ENCODE results near the gene FRS2.

Gene FRS2

GRCh38 chr12:69556383-69556782, 86.2 kb downstream of the FRS2 start:
- Histone ChIP-seq H3K9ac (ENCODE audit: insufficient read length) (no peak overlapping the region), H3K9me3 (ENCODE audit: low read depth, low read length) (no peaks in the 10 kb centered on the region), H3K27ac (no peak overlapping the region), H3K4me3 (no peak overlapping the region), H3K36me3 (ENCODE audit: insufficient read depth, low read length) (no peaks in the 10 kb centered on the region)
- DNase-seq (ENCODE audit: low read depth, low spot score) = no peak
- TF ChIP-seq EZH2 (IDR thresholded peaks at IDR 0.05) (no peak), POLR2AphosphoS5 (IDR thresholded peaks at IDR 0.05; ENCODE audit: borderline replicate concordance, low read depth, low read length) (no peak), FOXP2 (optimal IDR thresholded peaks at IDR 0.05; ENCODE audit: control extremely low read depth, extremely low read length, insufficient read depth) (no peak)

- H3K36me3 ChIP-seq (ENCODE audit: insufficient read depth, low read length) = peaks cover 14% of the 10 kb centered on the region
- H3K4me3 ChIP-seq = no peak overlapping the region
- no peaks in the 10 kb centered on the region for H3K9me3 ChIP-seq (ENCODE audit: low read depth, low read length)
- no peak overlapping the region for H3K27ac ChIP-seq
- TF ChIP-seq EZH2 (IDR thresholded peaks at IDR 0.05) (no peak), FOXP2 (optimal IDR thresholded peaks at IDR 0.05; ENCODE audit: control extremely low read depth, extremely low read length, insufficient read depth) (no peak), POLR2AphosphoS5 (IDR thresholded peaks at IDR 0.05; ENCODE audit: borderline replicate concordance, low read depth, low read length) (no peak)
- no peak overlapping the region for H3K9ac ChIP-seq (ENCODE audit: insufficient read length)
- no peak for DNase-seq (ENCODE audit: low read depth, low spot score)
Observed at GRCh38 chr12:69563166-69563762, 93.1 kb downstream of the FRS2 start.

- Histone ChIP-seq H3K4me3 (no peak overlapping the region), H3K36me3 (ENCODE audit: insufficient read depth, low read length) (peaks cover 31% of the 10 kb centered on the region), H3K27ac (no peak overlapping the region), H3K9ac (ENCODE audit: insufficient read length) (no peak overlapping the region), H3K9me3 (ENCODE audit: low read depth, low read length) (no peaks in the 10 kb centered on the region)
- DNase-seq (ENCODE audit: low read depth, low spot score) = no peak
- TF ChIP-seq POLR2AphosphoS5 (IDR thresholded peaks at IDR 0.05; ENCODE audit: borderline replicate concordance, low read depth, low read length) (no peak), EZH2 (IDR thresholded peaks at IDR 0.05) (no peak), FOXP2 (optimal IDR thresholded peaks at IDR 0.05; ENCODE audit: control extremely low read depth, extremely low read length, insufficient read depth) (no peak)
Observed at GRCh38 chr12:69566603-69567002, 96.4 kb downstream of the FRS2 start.

- no peak overlapping the region for H3K27ac ChIP-seq
- peaks cover 40% of the 10 kb centered on the region for H3K36me3 ChIP-seq (ENCODE audit: insufficient read depth, low read length)
- H3K9me3 ChIP-seq (ENCODE audit: low read depth, low read length) = no peaks in the 10 kb centered on the region
- no peak overlapping the region for H3K9ac ChIP-seq (ENCODE audit: insufficient read length)
- H3K4me3 ChIP-seq = no peak overlapping the region
- no peak for DNase-seq (ENCODE audit: low read depth, low spot score)
- no peak for TF ChIP-seq POLR2AphosphoS5 (IDR thresholded peaks at IDR 0.05; ENCODE audit: borderline replicate concordance, low read depth, low read length)
- TF ChIP-seq EZH2 (IDR thresholded peaks at IDR 0.05) = no peak
- no peak for TF ChIP-seq FOXP2 (optimal IDR thresholded peaks at IDR 0.05; ENCODE audit: control extremely low read depth, extremely low read length, insufficient read depth)
Observed at GRCh38 chr12:69569236-69569635, 99.0 kb downstream of the FRS2 start.

- TF ChIP-seq FOXP2 (optimal IDR thresholded peaks at IDR 0.05; ENCODE audit: control extremely low read depth, extremely low read length, insufficient read depth) = no peak
- no peak for TF ChIP-seq EZH2 (IDR thresholded peaks at IDR 0.05)
- TF ChIP-seq POLR2AphosphoS5 (IDR thresholded peaks at IDR 0.05; ENCODE audit: borderline replicate concordance, low read depth, low read length) = no peak
- Histone ChIP-seq H3K9ac (ENCODE audit: insufficient read length) (no peak overlapping the region), H3K36me3 (ENCODE audit: insufficient read depth, low read length) (peaks cover 42% of the 10 kb centered on the region), H3K4me3 (no peak overlapping the region), H3K27ac (no peak overlapping the region), H3K9me3 (ENCODE audit: low read depth, low read length) (no peaks in the 10 kb centered on the region)
- DNase-seq (ENCODE audit: low read depth, low spot score) = no peak
Observed at GRCh38 chr12:69570000-69570516, 99.9 kb downstream of the FRS2 start.

- DNase-seq (ENCODE audit: low read depth, low spot score) = peak; percentile 30
- Histone ChIP-seq H3K27ac (no peak overlapping the region; the same call in 1 of the 2 replicates), H3K36me3 (ENCODE audit: insufficient read depth, low read length) (peaks cover 49% of the 10 kb centered on the region), H3K9ac (ENCODE audit: insufficient read length) (no peak overlapping the region), H3K9me3 (ENCODE audit: low read depth, low read length) (no peaks in the 10 kb centered on the region), H3K4me3 (no peak overlapping the region)
- TF ChIP-seq EZH2 (IDR thresholded peaks at IDR 0.05) (no peak), POLR2AphosphoS5 (IDR thresholded peaks at IDR 0.05; ENCODE audit: borderline replicate concordance, low read depth, low read length) (no peak), FOXP2 (optimal IDR thresholded peaks at IDR 0.05; ENCODE audit: control extremely low read depth, extremely low read length, insufficient read depth) (no peak)
Observed at GRCh38 chr12:69570545-69571399, 100.6 kb downstream of the FRS2 start.

- no peak overlapping the region for H3K27ac ChIP-seq
- peaks cover 38% of the 10 kb centered on the region for H3K36me3 ChIP-seq (ENCODE audit: insufficient read depth, low read length)
- no peak for TF ChIP-seq FOXP2 (optimal IDR thresholded peaks at IDR 0.05; ENCODE audit: control extremely low read depth, extremely low read length, insufficient read depth)
- TF ChIP-seq EZH2 (IDR thresholded peaks at IDR 0.05) = no peak
- no peak for TF ChIP-seq POLR2AphosphoS5 (IDR thresholded peaks at IDR 0.05; ENCODE audit: borderline replicate concordance, low read depth, low read length)
- no peak overlapping the region for H3K4me3 ChIP-seq
- no peak overlapping the region for H3K9ac ChIP-seq (ENCODE audit: insufficient read length)
- DNase-seq (ENCODE audit: low read depth, low spot score) = no peak
- no peaks in the 10 kb centered on the region for H3K9me3 ChIP-seq (ENCODE audit: low read depth, low read length)
Observed at GRCh38 chr12:69575346-69575745, 105.2 kb downstream of the FRS2 start.

- Histone ChIP-seq H3K9ac (ENCODE audit: insufficient read length) (no peak overlapping the region), H3K9me3 (ENCODE audit: low read depth, low read length) (no peaks in the 10 kb centered on the region), H3K4me3 (no peak overlapping the region), H3K27ac (no peak overlapping the region), H3K36me3 (ENCODE audit: insufficient read depth, low read length) (peaks cover 20% of the 10 kb centered on the region)
- no peak for DNase-seq (ENCODE audit: low read depth, low spot score)
- TF ChIP-seq EZH2 (IDR thresholded peaks at IDR 0.05) (no peak), POLR2AphosphoS5 (IDR thresholded peaks at IDR 0.05; ENCODE audit: borderline replicate concordance, low read depth, low read length) (no peak), FOXP2 (optimal IDR thresholded peaks at IDR 0.05; ENCODE audit: control extremely low read depth, extremely low read length, insufficient read depth) (no peak)
Observed at GRCh38 chr12:69578283-69578682, 108.1 kb downstream of the FRS2 start.
